ENCODE data around the gene YWHAE. TPM values are rescaled to one million over a fixed set of nuclear protein-coding genes. Genes with fewer than 3 reads are reported as not detected.
A peak's percentile ranks its signal among the peaks of the same experiment; 100 is the strongest.

The YWHAE gene
- total and polyA plus RNA-seq, 2 donors (not counting 1 experiment from before 2014, with no cell fraction given): 364 to 1,742 TPM

DNA sequence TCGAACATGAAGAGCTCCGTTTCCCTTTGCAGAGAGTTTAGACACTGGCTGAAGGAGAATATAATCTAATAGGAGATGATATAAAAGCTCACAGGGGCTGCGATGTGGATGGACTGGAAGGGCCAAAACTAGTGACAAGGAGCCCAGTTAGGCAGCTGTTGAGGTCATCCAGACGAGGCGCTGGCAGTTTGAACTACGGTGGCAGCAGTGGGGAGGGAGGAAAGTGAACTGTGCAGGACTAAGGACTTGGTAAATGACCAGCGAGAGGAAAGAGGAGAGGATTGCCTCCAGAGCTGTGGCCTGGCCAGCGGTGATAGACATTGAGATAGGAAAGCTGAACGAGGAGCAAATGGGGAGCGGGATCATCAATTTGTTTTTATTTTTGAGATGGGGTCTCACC lies 14.6 kb upstream of the YWHAE start:
- H3K9me3 ChIP-seq (ENCODE audit: control insufficient read depth, insufficient read depth, low read depth, low read length): no peaks in the 10 kb centered on the region
- H4K20me1 ChIP-seq (ENCODE audit: control insufficient read depth, extremely low read depth, insufficient read depth, low read length): no peaks in the 10 kb centered on the region
- H3K79me2 ChIP-seq (ENCODE audit: control insufficient read depth, insufficient read depth, low read length): no peaks in the 10 kb centered on the region
- H3K9ac ChIP-seq (ENCODE audit: insufficient read depth, low read length): no peak overlapping the region
- H3K4me3 ChIP-seq (replicated peaks in 1 of 4; ENCODE audit: control extremely low read depth in 1 of 4, insufficient read depth in 1 of 4, low read depth in 3 of 4, low read length in 4 of 4): no peak overlapping the region
- TF ChIP-seq, protein P1, sequence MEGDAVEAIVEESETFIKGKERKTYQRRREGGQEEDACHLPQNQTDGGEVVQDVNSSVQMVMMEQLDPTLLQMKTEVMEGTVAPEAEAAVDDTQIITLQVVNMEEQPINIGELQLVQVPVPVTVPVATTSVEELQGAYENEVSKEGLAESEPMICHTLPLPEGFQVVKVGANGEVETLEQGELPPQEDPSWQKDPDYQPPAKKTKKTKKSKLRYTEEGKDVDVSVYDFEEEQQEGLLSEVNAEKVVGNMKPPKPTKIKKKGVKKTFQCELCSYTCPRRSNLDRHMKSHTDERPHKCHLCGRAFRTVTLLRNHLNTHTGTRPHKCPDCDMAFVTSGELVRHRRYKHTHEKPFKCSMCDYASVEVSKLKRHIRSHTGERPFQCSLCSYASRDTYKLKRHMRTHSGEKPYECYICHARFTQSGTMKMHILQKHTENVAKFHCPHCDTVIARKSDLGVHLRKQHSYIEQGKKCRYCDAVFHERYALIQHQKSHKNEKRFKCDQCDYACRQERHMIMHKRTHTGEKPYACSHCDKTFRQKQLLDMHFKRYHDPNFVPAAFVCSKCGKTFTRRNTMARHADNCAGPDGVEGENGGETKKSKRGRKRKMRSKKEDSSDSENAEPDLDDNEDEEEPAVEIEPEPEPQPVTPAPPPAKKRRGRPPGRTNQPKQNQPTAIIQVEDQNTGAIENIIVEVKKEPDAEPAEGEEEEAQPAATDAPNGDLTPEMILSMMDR (conservative IDR thresholded peaks at IDR 0.05 in 1 of 2, IDR thresholded peaks at IDR 0.05 in 1 of 2; ENCODE audit: low read depth in 1 of 2, low read length in 2 of 2): no peak
- TF ChIP-seq EZH2 (IDR thresholded peaks at IDR 0.05; ENCODE audit: low read length, missing control alignments): no peak
- H3K36me3 ChIP-seq (ENCODE audit: control insufficient read depth, insufficient read depth, low read length): no peaks in the 10 kb centered on the region
- no peak overlapping the region for H3K27ac ChIP-seq (ENCODE audit: insufficient read depth, low read length)
- no peak for DNase-seq (ENCODE audit: low read depth in 2 of 2)
- no peak overlapping the region for H2AFZ ChIP-seq (ENCODE audit: low read length)
- H3K4me1 ChIP-seq (ENCODE audit: control insufficient read depth, extremely low read depth, insufficient read depth, low read length): no peaks in the 10 kb centered on the region
- no peak overlapping the region for H3K4me2 ChIP-seq (ENCODE audit: extremely low read depth, insufficient read depth, low read length)
- no peaks in the 10 kb centered on the region for H3K27me3 ChIP-seq (ENCODE audit: control insufficient read depth, insufficient read depth, low read length)

DNA sequence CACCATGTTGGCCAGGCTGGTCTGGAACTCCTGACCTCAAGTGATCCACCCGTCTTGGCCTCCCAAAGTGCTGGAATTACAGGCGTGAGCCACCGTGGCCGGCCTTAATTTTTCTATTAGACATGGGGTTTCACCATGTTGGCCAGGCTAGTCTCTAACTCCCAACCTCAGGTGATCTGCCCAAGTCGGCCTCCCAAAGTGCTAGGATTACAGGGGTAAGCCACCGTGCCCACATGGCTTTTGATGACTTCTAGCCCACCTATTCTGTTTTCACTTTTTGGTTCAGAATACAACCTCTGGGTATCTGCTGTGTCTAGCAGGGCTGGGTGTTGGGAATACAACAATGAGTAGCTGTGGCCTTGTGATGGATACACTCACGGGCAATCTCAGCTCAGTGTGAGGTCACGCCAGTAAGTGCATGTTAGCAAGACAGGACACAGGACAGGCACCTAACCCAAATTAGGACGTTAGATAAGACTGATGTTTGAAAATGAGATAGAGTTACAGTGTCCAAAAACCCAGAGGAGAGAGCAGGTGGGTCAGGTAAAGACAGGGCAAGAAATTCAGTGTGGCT lies 14.1 kb upstream of the YWHAE start:
- Histone ChIP-seq H3K27ac (ENCODE audit: insufficient read depth, low read length) (no peak overlapping the region), H3K4me3 (replicated peaks in 1 of 4; ENCODE audit: control extremely low read depth in 1 of 4, insufficient read depth in 1 of 4, low read depth in 3 of 4, low read length in 4 of 4) (no peak overlapping the region), H2AFZ (ENCODE audit: low read length) (no peak overlapping the region), H3K79me2 (ENCODE audit: control insufficient read depth, insufficient read depth, low read length) (no peaks in the 10 kb centered on the region), H3K9ac (ENCODE audit: insufficient read depth, low read length) (no peak overlapping the region), H3K9me3 (ENCODE audit: control insufficient read depth, insufficient read depth, low read depth, low read length) (no peaks in the 10 kb centered on the region), H3K4me2 (ENCODE audit: extremely low read depth, insufficient read depth, low read length) (no peak overlapping the region), H3K4me1 (ENCODE audit: control insufficient read depth, extremely low read depth, insufficient read depth, low read length) (no peaks in the 10 kb centered on the region), H3K27me3 (ENCODE audit: control insufficient read depth, insufficient read depth, low read length) (no peaks in the 10 kb centered on the region), H4K20me1 (ENCODE audit: control insufficient read depth, extremely low read depth, insufficient read depth, low read length) (no peaks in the 10 kb centered on the region), H3K36me3 (ENCODE audit: control insufficient read depth, insufficient read depth, low read length) (no peaks in the 10 kb centered on the region)
- TF ChIP-seq, protein P1 (conservative IDR thresholded peaks at IDR 0.05 in 1 of 2, IDR thresholded peaks at IDR 0.05 in 1 of 2; ENCODE audit: low read depth in 1 of 2, low read length in 2 of 2): no peak
- TF ChIP-seq EZH2 (IDR thresholded peaks at IDR 0.05; ENCODE audit: low read length, missing control alignments): no peak
- no peak for DNase-seq (ENCODE audit: low read depth in 2 of 2)

DNA sequence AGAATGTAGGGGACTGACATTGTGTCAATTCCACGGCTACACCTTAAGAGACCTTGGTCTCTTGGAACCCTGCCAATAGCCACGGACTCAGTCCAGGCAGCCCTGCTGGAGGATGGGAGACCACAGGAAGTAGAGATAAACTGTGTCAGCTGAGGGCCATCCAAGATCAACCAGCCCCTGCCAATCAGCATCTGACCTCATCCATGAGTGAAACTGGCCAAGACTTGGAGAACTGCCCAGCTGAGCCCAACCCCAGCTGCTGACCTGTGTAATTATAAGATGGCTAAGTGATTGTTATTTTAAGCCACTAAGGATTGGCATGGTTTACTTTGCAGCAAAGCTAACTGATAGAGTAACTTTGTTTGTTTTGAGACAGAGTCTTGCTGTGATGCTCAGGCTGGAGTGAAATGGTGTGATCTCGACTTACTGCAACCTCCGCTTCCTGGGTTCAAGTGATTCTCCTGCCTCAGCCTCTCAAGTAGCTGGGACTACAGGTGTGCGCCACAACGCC lies 13.3 kb upstream of the YWHAE start:
- H3K36me3 ChIP-seq (ENCODE audit: control insufficient read depth, insufficient read depth, low read length): no peaks in the 10 kb centered on the region
- no peaks in the 10 kb centered on the region for H3K4me1 ChIP-seq (ENCODE audit: control insufficient read depth, extremely low read depth, insufficient read depth, low read length)
- H3K9me3 ChIP-seq (ENCODE audit: control insufficient read depth, insufficient read depth, low read depth, low read length): no peaks in the 10 kb centered on the region
- no peak overlapping the region for H2AFZ ChIP-seq (ENCODE audit: low read length)
- DNase-seq (ENCODE audit: low read depth in 2 of 2): peak; percentile 85 to 91
- no peak overlapping the region for H3K27ac ChIP-seq (ENCODE audit: insufficient read depth, low read length)
- H3K4me3 ChIP-seq (replicated peaks in 1 of 4; ENCODE audit: control extremely low read depth in 1 of 4, insufficient read depth in 1 of 4, low read depth in 3 of 4, low read length in 4 of 4): no peak overlapping the region
- H3K9ac ChIP-seq (ENCODE audit: insufficient read depth, low read length): no peak overlapping the region
- H4K20me1 ChIP-seq (ENCODE audit: control insufficient read depth, extremely low read depth, insufficient read depth, low read length): no peaks in the 10 kb centered on the region
- H3K79me2 ChIP-seq (ENCODE audit: control insufficient read depth, insufficient read depth, low read length): no peaks in the 10 kb centered on the region
- TF ChIP-seq EZH2 (IDR thresholded peaks at IDR 0.05; ENCODE audit: low read length, missing control alignments): no peak
- TF ChIP-seq, protein P1 (conservative IDR thresholded peaks at IDR 0.05 in 1 of 2, IDR thresholded peaks at IDR 0.05 in 1 of 2; ENCODE audit: low read depth in 1 of 2, low read length in 2 of 2): no peak
- H3K4me2 ChIP-seq (ENCODE audit: extremely low read depth, insufficient read depth, low read length): no peak overlapping the region
- H3K27me3 ChIP-seq (ENCODE audit: control insufficient read depth, insufficient read depth, low read length): no peaks in the 10 kb centered on the region
